ENCODE measurements around the gene STAC.

Gene STAC

GRCh38 chr3:36538136-36538749 lies 157.9 kb downstream of the STAC start:
- no peak for TF ChIP-seq POLR2AphosphoS5 (IDR thresholded peaks at IDR 0.05; ENCODE audit: low read depth, low read length)
- TF ChIP-seq TAF1 (IDR thresholded peaks at IDR 0.05; ENCODE audit: borderline replicate concordance, insufficient read depth, low read length), result no peak
- no peak for TF ChIP-seq REST (IDR thresholded peaks at IDR 0.05; ENCODE audit: insufficient read depth in 1 of 2, low read depth in 2 of 2, low read length in 2 of 2)
- TF ChIP-seq SIN3A (IDR thresholded peaks at IDR 0.05; ENCODE audit: borderline replicate concordance, insufficient read depth, low read length), result no peak
- TF ChIP-seq FOXP2 (optimal IDR thresholded peaks at IDR 0.05; ENCODE audit: borderline replicate concordance, extremely low read depth, extremely low read length, insufficient read depth), result no peak

DNA sequence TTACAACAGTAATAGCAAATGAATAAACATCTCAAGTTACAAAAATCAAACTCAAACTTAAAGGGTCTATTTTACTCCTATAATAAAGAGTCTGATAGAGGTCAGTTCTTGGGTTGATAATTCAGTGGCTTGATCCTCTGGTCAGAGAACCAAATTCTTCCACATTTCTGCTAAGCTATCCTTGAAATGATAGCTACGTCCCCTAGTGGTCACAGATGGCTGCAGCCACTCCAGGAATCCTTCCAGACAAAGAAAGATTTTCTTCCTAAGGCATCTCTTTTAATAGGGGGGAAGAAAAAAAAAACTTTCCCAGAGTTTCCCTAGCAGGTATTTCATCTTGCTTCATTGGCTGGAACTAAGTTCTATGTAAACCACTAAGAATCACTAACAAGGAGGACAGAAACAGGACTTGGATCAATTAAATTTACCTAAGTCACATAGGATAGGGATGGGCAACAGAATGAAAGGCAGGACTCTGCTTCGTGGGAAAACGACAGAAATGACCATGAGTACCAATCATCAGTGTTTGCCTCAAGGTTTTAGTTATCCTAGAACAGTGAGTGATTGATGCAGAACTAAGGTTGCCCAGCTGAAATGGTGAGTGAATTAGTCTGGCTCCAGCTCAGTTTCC lies 160.7 kb downstream of the STAC start:
- TF ChIP-seq TAF1 (IDR thresholded peaks at IDR 0.05; ENCODE audit: borderline replicate concordance, insufficient read depth, low read length) (no peak), POLR2AphosphoS5 (IDR thresholded peaks at IDR 0.05; ENCODE audit: low read depth, low read length) (no peak), REST (IDR thresholded peaks at IDR 0.05; ENCODE audit: insufficient read depth in 1 of 2, low read depth in 2 of 2, low read length in 2 of 2) (no peak), SIN3A (IDR thresholded peaks at IDR 0.05; ENCODE audit: borderline replicate concordance, insufficient read depth, low read length) (no peak), FOXP2 (optimal IDR thresholded peaks at IDR 0.05; ENCODE audit: borderline replicate concordance, extremely low read depth, extremely low read length, insufficient read depth) (no peak)

DNA sequence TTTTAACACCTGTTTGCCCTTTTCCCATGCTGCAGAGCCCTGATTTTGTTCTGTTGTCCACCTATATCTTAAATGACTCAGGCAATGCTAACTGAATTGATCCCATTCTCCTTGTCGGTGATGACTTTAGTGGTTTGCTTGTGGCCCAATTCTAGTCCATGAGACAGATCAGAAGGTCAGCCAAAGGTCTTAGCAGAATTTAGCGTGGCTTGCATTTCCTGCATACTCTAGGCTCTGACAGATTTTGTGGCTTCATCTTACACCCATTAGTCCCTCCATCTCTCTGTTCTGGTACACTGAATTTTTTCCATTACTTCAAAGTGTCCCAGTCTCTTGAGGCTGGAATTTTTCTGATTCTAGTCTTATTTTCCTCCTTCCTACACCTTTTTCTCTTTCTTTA lies 161.9 kb downstream of the STAC start:
- TF ChIP-seq REST (IDR thresholded peaks at IDR 0.05; ENCODE audit: insufficient read depth in 1 of 2, low read depth in 2 of 2, low read length in 2 of 2) (no peak), POLR2AphosphoS5 (IDR thresholded peaks at IDR 0.05; ENCODE audit: low read depth, low read length) (no peak)

DNA sequence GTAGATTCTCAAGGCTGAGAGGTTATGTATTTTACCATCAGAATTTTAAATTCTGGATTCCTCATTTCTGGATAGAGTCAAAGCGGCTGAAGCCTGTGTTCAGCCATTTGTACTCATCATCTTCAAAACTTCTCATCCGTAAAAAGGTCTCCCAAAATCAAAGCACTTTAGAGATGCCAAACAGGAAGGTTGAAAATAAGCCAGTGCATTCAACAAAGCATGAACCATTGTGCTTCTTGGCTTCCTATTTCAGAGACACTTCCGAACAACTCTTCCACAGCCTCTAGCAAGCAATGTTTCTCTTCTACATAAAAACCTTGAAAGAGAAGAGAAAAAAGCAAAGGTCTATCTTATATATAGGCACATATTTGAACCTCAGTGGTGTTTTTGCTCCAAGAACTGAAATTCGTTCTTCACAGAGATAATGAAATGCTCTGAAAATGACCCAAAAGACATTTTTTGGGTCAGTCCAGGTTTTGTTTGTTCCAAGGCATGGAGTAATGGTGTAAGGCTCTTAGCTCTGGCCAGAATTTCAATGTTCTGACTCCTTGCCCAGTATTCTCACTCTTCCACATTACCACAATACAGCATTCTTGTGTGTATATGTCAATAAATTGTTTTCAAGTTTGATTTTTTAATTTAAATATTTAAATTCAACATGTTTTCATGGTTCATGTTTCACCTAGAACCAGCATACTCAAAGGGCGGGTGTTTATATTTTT lies 163.1 kb downstream of the STAC start:
- TF ChIP-seq POLR2AphosphoS5 (IDR thresholded peaks at IDR 0.05; ENCODE audit: low read depth, low read length) (no peak), SIN3A (IDR thresholded peaks at IDR 0.05; ENCODE audit: borderline replicate concordance, insufficient read depth, low read length) (no peak), REST (IDR thresholded peaks at IDR 0.05; ENCODE audit: insufficient read depth in 1 of 2, low read depth in 2 of 2, low read length in 2 of 2) (no peak), FOXP2 (optimal IDR thresholded peaks at IDR 0.05; ENCODE audit: borderline replicate concordance, extremely low read depth, extremely low read length, insufficient read depth) (no peak), TAF1 (IDR thresholded peaks at IDR 0.05; ENCODE audit: borderline replicate concordance, insufficient read depth, low read length) (no peak)
